Keratinocyte (primary cell): Measurements from ENCODE around the gene NDUFA13. TPM values are rescaled to one million over a fixed set of nuclear protein-coding genes. Genes with fewer than 3 reads are reported as not detected.

Source experiments
- DNase-seq: peaks from one replicate; pipeline ENCODE4 v3.0.0-alpha.2; 2011; ENCODE audit warnings: low read depth, missing footprints, low spot score
- FAIRE-seq: peaks from 2 replicates; lab custom pipeline; 2011; peaks lifted over from hg19 to GRCh38; lab: Jason Lieb, UNC
- H2AFZ ChIP-seq: 2 replicates; pipeline ENCODE4 v1.6.0; 2012; ENCODE audit warnings: low read length, control low read depth, inconsistent platforms; ENCODE audit not compliant: control insufficient read depth
- H3K27ac ChIP-seq: 2 replicates; pipeline ENCODE4 v1.5.1; 2011; ENCODE audit warnings: low read length; ENCODE audit not compliant: control insufficient read depth, insufficient read depth
- H3K27me3 ChIP-seq: 3 replicates; pipeline ENCODE4 v1.6.0; 2011; ENCODE audit warnings: low read length; ENCODE audit not compliant: control insufficient read depth, insufficient read depth; ENCODE audit errors: extremely low read depth
- H3K36me3 ChIP-seq, 2 experiments: 2 replicates in 1 of 2; 3 replicates in 1 of 2; pipeline ENCODE4 v1.5.1; 2011; ENCODE audit warnings: low read length in 2 of 2, mild to moderate bottlenecking in 1 of 2; ENCODE audit not compliant: control insufficient read depth in 2 of 2, insufficient read depth in 2 of 2; ENCODE audit errors: extremely low read depth in 1 of 2
- H3K4me1 ChIP-seq: 3 replicates; pipeline ENCODE4 v1.5.1; 2011; ENCODE audit warnings: low read length; ENCODE audit not compliant: control insufficient read depth, insufficient read depth; ENCODE audit errors: extremely low read depth
- H3K4me2 ChIP-seq: 3 replicates; pipeline ENCODE4 v1.6.0; 2011; ENCODE audit warnings: low read depth, low read length; ENCODE audit not compliant: control insufficient read depth, insufficient read depth; ENCODE audit errors: extremely low read depth
- H3K4me3 ChIP-seq, 3 experiments: fragments of 200-600 bp in 1 of 3; sonication (generic) in 1 of 3; 2 replicates in 2 of 3; 3 replicates in 1 of 3; pipeline ENCODE4 v1.5.1; 2011 to 2016; ENCODE audit warnings: low read length in 3 of 3, mild to moderate bottlenecking in 3 of 3, control low read depth in 2 of 3, inconsistent platforms in 1 of 3, low read depth in 1 of 3, mixed read lengths in 1 of 3, mixed run types in 1 of 3, moderate library complexity in 1 of 3; ENCODE audit not compliant: control insufficient read depth in 2 of 3, insufficient read depth in 2 of 3; ENCODE audit errors: extremely low read depth in 1 of 3
- H3K79me2 ChIP-seq: 2 replicates; pipeline ENCODE4 v1.6.0; 2012; ENCODE audit warnings: low read length; ENCODE audit not compliant: control insufficient read depth, insufficient read depth
- H3K9ac ChIP-seq: 3 replicates; pipeline ENCODE4 v1.6.0; 2011; ENCODE audit warnings: low read length; ENCODE audit not compliant: control insufficient read depth, insufficient read depth; ENCODE audit errors: extremely low read depth
- H3K9me1 ChIP-seq: 3 replicates; pipeline ENCODE4 v1.6.0; 2011; ENCODE audit warnings: low read length; ENCODE audit not compliant: control insufficient read depth, insufficient read depth; ENCODE audit errors: extremely low read depth
- H3K9me3 ChIP-seq: 2 replicates; pipeline ENCODE4 v1.5.1; 2012; ENCODE audit warnings: low read depth, low read length; ENCODE audit not compliant: control insufficient read depth
- H4K20me1 ChIP-seq: 3 replicates; pipeline ENCODE4 v1.6.0; 2011; ENCODE audit warnings: low read length; ENCODE audit not compliant: control insufficient read depth, insufficient read depth; ENCODE audit errors: extremely low read depth
- CTCF ChIP-seq, 3 experiments: IDR thresholded peaks in 1 of 3; conservative IDR thresholded peaks in 1 of 3; optimal IDR thresholded peaks in 1 of 3; 2 replicates in 2 of 3; 3 replicates in 1 of 3; pipeline versions ENCODE3 to v1.5.1; 2011; ENCODE audit warnings: low read length in 3 of 3, mild to moderate bottlenecking in 3 of 3, moderate library complexity in 2 of 3, control low read depth in 1 of 3, inconsistent platforms in 1 of 3; ENCODE audit not compliant: insufficient read depth in 2 of 3; ENCODE audit errors: extremely low read depth in 1 of 3
- EZH2 ChIP-seq: IDR thresholded peaks from one replicate; pipeline ENCODE4 v1.6.1; 2012; ENCODE audit warnings: inconsistent platforms, mild to moderate bottlenecking, low read length, moderate library complexity
- dilution Hi-C: fragments of 300-500 bp; cut with MboI; formaldehyde crosslinking; loops from one replicate; pipeline ENCODE4 v1.7.0; 2020; ENCODE audit warnings: low sequenced_read_pairs; ENCODE audit not compliant: extremely low pct_ligation_motif_present
- polyA plus RNA-seq, 5 experiments: library from polyadenylated mRNA; depleted of rRNA in 3 of 5; stranded (reverse) in 3 of 5; stranded (forward) in 1 of 5; unstranded in 1 of 5; fragments of >200 nt; gene quantifications; 1 replicate in 1 of 5; 2 replicates in 3 of 5; 3 replicates in 1 of 5; pipeline versions ENCODE4 v1.2.1 to v1.2.3, GENCODE V29; 2011 to 2012; ENCODE audit warnings: missing spikeins in 2 of 5, low read depth in 1 of 5, low replicate concordance in 1 of 5

The NDUFA13 gene
- polyA plus RNA-seq, 1 donor (not counting 4 experiments of a cell fraction or from before 2014, with no cell fraction given) = 343 TPM

- FAIRE-seq = no peak
- Histone ChIP-seq H3K79me2 (peaks cover 11% of the 10 kb centered on the region), H3K4me2 (no peak overlapping the region), H3K9ac (no peak overlapping the region), H4K20me1 (no peaks in the 10 kb centered on the region), H3K4me3 (no peak overlapping the region), H3K9me3 (no peaks in the 10 kb centered on the region), H3K36me3 (peaks cover 0 to 19% of the 10 kb centered on the region in 2 experiments), H2AFZ (no peak overlapping the region), H3K4me1 (no peaks in the 10 kb centered on the region), H3K27ac (no peak overlapping the region), H3K27me3 (no peaks in the 10 kb centered on the region), H3K9me1 (no peaks in the 10 kb centered on the region)
- no peak for DNase-seq
- dilution Hi-C loops = no loop called here
- TF ChIP-seq EZH2 (no peak), CTCF (optimal IDR thresholded peaks at IDR 0.05 in 1 of 3, IDR thresholded peaks at IDR 0.05 in 1 of 3, conservative IDR thresholded peaks at IDR 0.05 in 1 of 3; ENCODE audit: extremely low read depth in 1 of 3, insufficient read depth in 2 of 3, low read length in 3 of 3) (no peak)
Observed at GRCh38 chr19:19525611-19526380, 9.8 kb downstream of the NDUFA13 start.

GRCh38 chr19:19526581-19527370, 10.8 kb downstream of the NDUFA13 start:
- Histone ChIP-seq H3K4me3 (no peak overlapping the region), H3K9me1 (no peaks in the 10 kb centered on the region), H3K4me1 (no peaks in the 10 kb centered on the region), H4K20me1 (no peaks in the 10 kb centered on the region), H3K79me2 (peaks cover 8% of the 10 kb centered on the region), H3K27ac (no peak overlapping the region), H2AFZ (no peak overlapping the region), H3K36me3 (peaks cover 0 to 22% of the 10 kb centered on the region in 2 experiments), H3K4me2 (no peak overlapping the region), H3K9me3 (no peaks in the 10 kb centered on the region), H3K27me3 (no peaks in the 10 kb centered on the region), H3K9ac (no peak overlapping the region)
- TF ChIP-seq CTCF (optimal IDR thresholded peaks at IDR 0.05 in 1 of 3, IDR thresholded peaks at IDR 0.05 in 1 of 3, conservative IDR thresholded peaks at IDR 0.05 in 1 of 3; ENCODE audit: extremely low read depth in 1 of 3, insufficient read depth in 2 of 3, low read length in 3 of 3) (no peak), EZH2 (no peak)
- FAIRE-seq (no peak), DNase-seq (no peak)
- dilution Hi-C loops = no loop called here
